ENCODE results near the gene CCDC73. TPM values are rescaled to one million over a fixed set of nuclear protein-coding genes. Genes with fewer than 3 reads are reported as not detected.

The CCDC73 gene
- total RNA-seq: not detected

GRCh38 chr11:32794439-32794838 lies at the start of gene CCDC73:
CCDC73 (minus strand) TSS chr11:32794662; CDS start chr11:32760243, 34,419 bp downstream.
- Mint-ChIP-seq H3K27ac (no peak within 1 kb of the TSS), H3K36me3 (ENCODE audit: low read depth) (no peaks in the 10 kb centered on the region), H3K27me3 (ENCODE audit: low read depth) (no peaks in the 10 kb centered on the region), H3K9me3 (no peaks in the 10 kb centered on the region), H3K4me3 (no peak within 1 kb of the TSS), H3K4me1 (ENCODE audit: low read depth) (peaks cover 9% of the 10 kb centered on the region)
- intact Hi-C loops (cut with micrococcal nuclease): loop anchor here (5.0 to 10.0 kb wide), 3 partner anchors 42 to 360 kb away; partner anchors contain the start of gene WT1
- DNase-seq: no peak
- CTCF ChIA-PET: interaction anchor here (0.8 kb wide), 1 partner anchor 471 kb away, joined by 4 read pairs; no protein-coding TSS in a partner anchor

- no peak for DNase-seq
- Mint-ChIP-seq H3K4me1 (ENCODE audit: low read depth) (no peaks in the 10 kb centered on the region), H3K27me3 (ENCODE audit: low read depth) (peaks cover 8% of the 10 kb centered on the region), H3K36me3 (ENCODE audit: low read depth) (no peaks in the 10 kb centered on the region), H3K27ac (peak overlapping the region; percentile 36), H3K4me3 (no peak overlapping the region), H3K9me3 (no peaks in the 10 kb centered on the region)
- CTCF ChIA-PET: interaction anchor here (0.9 to 1.3 kb wide), 2 partner anchors 34 to 51 kb away, joined by 4 read pairs; no protein-coding TSS in a partner anchor
- intact Hi-C loops (cut with micrococcal nuclease): no loop called here
These were observed 49.1 kb upstream of the CCDC73 start for GRCh38 chr11:32843544-32843943.

- Mint-ChIP-seq H3K4me3 (no peak overlapping the region), H3K27ac (no peak overlapping the region), H3K36me3 (ENCODE audit: low read depth) (no peaks in the 10 kb centered on the region), H3K4me1 (ENCODE audit: low read depth) (no peaks in the 10 kb centered on the region), H3K9me3 (no peaks in the 10 kb centered on the region), H3K27me3 (ENCODE audit: low read depth) (peaks cover 8% of the 10 kb centered on the region)
- no peak for DNase-seq
- intact Hi-C loops (cut with micrococcal nuclease): no loop called here
- CTCF ChIA-PET: interaction anchor here (0.6 to 2.1 kb wide), 5 partner anchors 32 to 1436 kb away, joined by 3 to 9 read pairs (median 3); no protein-coding TSS in a partner anchor
These were observed 46.1 kb upstream of the CCDC73 start for GRCh38 chr11:32840587-32840986.

GRCh38 chr11:32839308-32839707 lies 44.8 kb upstream of the CCDC73 start:
- Mint-ChIP-seq H3K9me3 (no peaks in the 10 kb centered on the region), H3K27ac (no peak overlapping the region), H3K36me3 (ENCODE audit: low read depth) (no peaks in the 10 kb centered on the region), H3K4me3 (no peak overlapping the region), H3K27me3 (ENCODE audit: low read depth) (peaks cover 10% of the 10 kb centered on the region), H3K4me1 (ENCODE audit: low read depth) (no peaks in the 10 kb centered on the region)
- intact Hi-C loops (cut with micrococcal nuclease): no loop called here
- no peak for DNase-seq
- CTCF ChIA-PET: interaction anchor here (0.9 kb wide), 1 partner anchor 155 kb away, joined by 3 read pairs; no protein-coding TSS in a partner anchor

- Mint-ChIP-seq H3K4me1 (ENCODE audit: low read depth) (no peaks in the 10 kb centered on the region), H3K4me3 (no peak overlapping the region), H3K9me3 (no peaks in the 10 kb centered on the region), H3K27ac (no peak overlapping the region), H3K36me3 (ENCODE audit: low read depth) (no peaks in the 10 kb centered on the region), H3K27me3 (ENCODE audit: low read depth) (peaks cover 10% of the 10 kb centered on the region)
- CTCF ChIA-PET: interaction anchor here (0.9 kb wide), 1 partner anchor 156 kb away, joined by 3 read pairs; no protein-coding TSS in a partner anchor
- DNase-seq: no peak
- intact Hi-C loops (cut with micrococcal nuclease): no loop called here
These were observed 44.2 kb upstream of the CCDC73 start for GRCh38 chr11:32838505-32839274.

- DNase-seq: no peak
- CTCF ChIA-PET: no interaction called here
- H3K4me1 Mint-ChIP-seq (ENCODE audit: low read depth): no peaks in the 10 kb centered on the region
These were observed 42.5 kb upstream of the CCDC73 start for GRCh38 chr11:32836946-32837345.

GRCh38 chr11:32833921-32834320 lies 39.5 kb upstream of the CCDC73 start:
- no peak overlapping the region for H3K4me3 Mint-ChIP-seq
- peaks cover 6% of the 10 kb centered on the region for H3K4me1 Mint-ChIP-seq (ENCODE audit: low read depth)
- no peaks in the 10 kb centered on the region for H3K36me3 Mint-ChIP-seq (ENCODE audit: low read depth)
- no peak for DNase-seq
- CTCF ChIA-PET: no interaction called here
- intact Hi-C loops (cut with micrococcal nuclease): no loop called here
- H3K27me3 Mint-ChIP-seq (ENCODE audit: low read depth): peaks cover 28% of the 10 kb centered on the region
- H3K27ac Mint-ChIP-seq: no peak overlapping the region
- no peaks in the 10 kb centered on the region for H3K9me3 Mint-ChIP-seq

More at GRCh38 chr11:32836946-32837345, 42.5 kb upstream of the CCDC73 start:
- Mint-ChIP-seq H3K9me3 (no peaks in the 10 kb centered on the region), H3K4me3 (no peak overlapping the region), H3K36me3 (ENCODE audit: low read depth) (no peaks in the 10 kb centered on the region), H3K27ac (no peak overlapping the region), H3K27me3 (ENCODE audit: low read depth) (peaks cover 18% of the 10 kb centered on the region)
- intact Hi-C loops (cut with micrococcal nuclease): no loop called here

GRCh38 chr11:32831221-32831620 lies 36.8 kb upstream of the CCDC73 start:
- H3K4me1 Mint-ChIP-seq (ENCODE audit: low read depth): peaks cover 6% of the 10 kb centered on the region
- H3K9me3 Mint-ChIP-seq: no peaks in the 10 kb centered on the region
- no peaks in the 10 kb centered on the region for H3K36me3 Mint-ChIP-seq (ENCODE audit: low read depth)
- CTCF ChIA-PET: no interaction called here
- H3K27ac Mint-ChIP-seq: no peak overlapping the region
- intact Hi-C loops (cut with micrococcal nuclease): no loop called here
- no peak for DNase-seq
- no peak overlapping the region for H3K4me3 Mint-ChIP-seq
- H3K27me3 Mint-ChIP-seq (ENCODE audit: low read depth): peaks cover 36% of the 10 kb centered on the region

GRCh38 chr11:32830796-32831195 lies 36.3 kb upstream of the CCDC73 start:
- intact Hi-C loops (cut with micrococcal nuclease): no loop called here
- Mint-ChIP-seq H3K36me3 (ENCODE audit: low read depth) (no peaks in the 10 kb centered on the region), H3K4me1 (ENCODE audit: low read depth) (peaks cover 6% of the 10 kb centered on the region), H3K27me3 (ENCODE audit: low read depth) (peaks cover 36% of the 10 kb centered on the region), H3K27ac (no peak overlapping the region), H3K4me3 (no peak overlapping the region), H3K9me3 (no peaks in the 10 kb centered on the region)
- DNase-seq: no peak
- CTCF ChIA-PET: no interaction called here

- DNase-seq: peak; percentile 11
- Mint-ChIP-seq H3K9me3 (no peaks in the 10 kb centered on the region), H3K4me1 (ENCODE audit: low read depth) (peaks cover 6% of the 10 kb centered on the region), H3K27me3 (ENCODE audit: low read depth) (peaks cover 36% of the 10 kb centered on the region), H3K27ac (no peak overlapping the region), H3K36me3 (ENCODE audit: low read depth) (no peaks in the 10 kb centered on the region), H3K4me3 (peak overlapping the region; percentile 66)
- intact Hi-C loops (cut with micrococcal nuclease): no loop called here
- CTCF ChIA-PET: interaction anchor here (1.6 kb wide), 1 partner anchor 21 kb away, joined by 6 read pairs; no protein-coding TSS in a partner anchor
These were observed 35.9 kb upstream of the CCDC73 start for GRCh38 chr11:32830413-32830738.

GRCh38 chr11:32829680-32830412 lies 35.4 kb upstream of the CCDC73 start, which contains the start of gene PRRG4:
PRRG4 (plus strand) TSS chr11:32829927; CDS start chr11:32830530, 603 bp downstream.
- Mint-ChIP-seq H3K27ac (no peak within 1 kb of the TSS), H3K36me3 (ENCODE audit: low read depth) (no peaks in the 10 kb centered on the region), H3K27me3 (ENCODE audit: low read depth) (peaks cover 35% of the 10 kb centered on the region), H3K4me1 (ENCODE audit: low read depth) (peaks cover 6% of the 10 kb centered on the region), H3K9me3 (no peaks in the 10 kb centered on the region), H3K4me3 (peak within 1 kb of the TSS; percentile 87)
- CTCF ChIA-PET: interaction anchor here (1.6 kb wide), 1 partner anchor 20 kb away, joined by 6 read pairs; no protein-coding TSS in a partner anchor
- intact Hi-C loops (cut with micrococcal nuclease): loop anchor here (1.0 to 2.0 kb wide), 3 partner anchors 9 to 211 kb away; partner anchors contain the start of gene QSER1
- DNase-seq: peak; percentile 66

- H3K36me3 Mint-ChIP-seq (ENCODE audit: low read depth): no peaks in the 10 kb centered on the region
- no peak for DNase-seq
- peak overlapping the region; percentile 87 for H3K4me3 Mint-ChIP-seq
- intact Hi-C loops (cut with micrococcal nuclease): loop anchor here (1.0 to 2.0 kb wide), 3 partner anchors 8 to 212 kb away; partner anchors contain the start of gene QSER1
- no peaks in the 10 kb centered on the region for H3K9me3 Mint-ChIP-seq
- CTCF ChIA-PET: interaction anchor here (1.6 kb wide), 1 partner anchor 19 kb away, joined by 6 read pairs; no protein-coding TSS in a partner anchor
- peaks cover 33% of the 10 kb centered on the region for H3K27me3 Mint-ChIP-seq (ENCODE audit: low read depth)
- no peak overlapping the region for H3K27ac Mint-ChIP-seq
- peaks cover 6% of the 10 kb centered on the region for H3K4me1 Mint-ChIP-seq (ENCODE audit: low read depth)
These were observed 34.8 kb upstream of the CCDC73 start for GRCh38 chr11:32829157-32829679.
